Stimulated activated CD4-positive, alpha-beta T cell treated with anti-CD3 and anti-CD28 coated beads, Interleukin-1b, Interleukin-23, amount 100 ng/mL, for 4 hours (primary cell): ENCODE results near the gene OCRL.
"Not testable (repeated sequence)": the region's sequence is repeated elsewhere in the genome, so short reads cannot be mapped to it uniquely, and the experiment has no call there.

Experiments
- DNase-seq, 2 donors: peaks; one replicate each; pipeline ENCODE4 v3.0.0-alpha.2; 2020; ENCODE audit warnings: low read depth in 2 of 2

Gene OCRL

GRCh38 chrX:129534816-129535578 lies 5.1 kb upstream of the OCRL start:
- no peak for DNase-seq

GRCh38 chrX:129540722-129541184 lies 694 bp downstream of the OCRL start:
- no peak for DNase-seq

- DNase-seq = no peak
Observed at GRCh38 chrX:129544780-129545179, 4.7 kb downstream of the OCRL start.

- DNase-seq = no peak
Observed at GRCh38 chrX:129545408-129545807, 5.3 kb downstream of the OCRL start.

GRCh38 chrX:129549124-129549523 lies 9.1 kb downstream of the OCRL start:
- DNase-seq = no peak

- DNase-seq = no peak
Observed at GRCh38 chrX:129553619-129554288, 13.7 kb downstream of the OCRL start.

- not testable (repeated sequence) for DNase-seq
Observed at GRCh38 chrX:129554816-129555215, 14.8 kb downstream of the OCRL start.

- no peak for DNase-seq
Observed at GRCh38 chrX:129556806-129557315, 16.8 kb downstream of the OCRL start.

GRCh38 chrX:129557844-129558480 lies 17.9 kb downstream of the OCRL start:
- no peak for DNase-seq

- no peak for DNase-seq
Observed at GRCh38 chrX:129559783-129560182, 19.7 kb downstream of the OCRL start.

GRCh38 chrX:129561453-129561852 lies 21.4 kb downstream of the OCRL start:
- DNase-seq = no peak

GRCh38 chrX:129564345-129564744 lies 24.3 kb downstream of the OCRL start:
- DNase-seq = not testable (repeated sequence)

GRCh38 chrX:129565046-129565650 lies 25.1 kb downstream of the OCRL start:
- no peak for DNase-seq

GRCh38 chrX:129566073-129566472 lies 26.0 kb downstream of the OCRL start:
- DNase-seq = no peak

- DNase-seq = no peak
Observed at GRCh38 chrX:129568349-129568748, 28.3 kb downstream of the OCRL start.

- DNase-seq = no peak
Observed at GRCh38 chrX:129572422-129572821, 32.4 kb downstream of the OCRL start.

GRCh38 chrX:129573652-129574051 lies 33.6 kb downstream of the OCRL start:
- not testable (repeated sequence) for DNase-seq

GRCh38 chrX:129574214-129574613 lies 34.2 kb downstream of the OCRL start:
- DNase-seq = no peak

GRCh38 chrX:129576539-129576938 lies 36.5 kb downstream of the OCRL start:
- DNase-seq = no peak

GRCh38 chrX:129577473-129577872 lies 37.4 kb downstream of the OCRL start:
- DNase-seq = no peak

GRCh38 chrX:129577877-129578276 lies 37.8 kb downstream of the OCRL start:
- DNase-seq = no peak

GRCh38 chrX:129581904-129582303 lies 41.8 kb downstream of the OCRL start:
- no peak for DNase-seq
